ENCODE data around the gene NDUFV3. TPM values are rescaled to one million over a fixed set of nuclear protein-coding genes. Genes with fewer than 3 reads are reported as not detected.
"Not testable (repeated sequence)": the region's sequence is repeated elsewhere in the genome, so short reads cannot be mapped to it uniquely, and the experiment has no call there.

Gene NDUFV3
- total and polyA plus RNA-seq, 2 experiments from 2014 or later: 51.5 to 71.2 TPM

- TF ChIP-seq POLR2AphosphoS5 (IDR thresholded peaks at IDR 0.05; ENCODE audit: low read depth): no peak
- no peak for TF ChIP-seq ETS1 (IDR thresholded peaks at IDR 0.05)
- no peak for TF ChIP-seq STAT1 (IDR thresholded peaks at IDR 0.05; ENCODE audit: unreplicated experiment)
Observed at GRCh38 chr21:42931560-42932235, 38.6 kb downstream of the NDUFV3 start (continued).

GRCh38 chr21:42932378-42933136, 39.4 kb downstream of the NDUFV3 start:
- not testable (repeated sequence) for H3K4me3 Mint-ChIP-seq; H3K4me3 ChIP-seq; DNase-seq (ENCODE audit: low spot score); H3K9me3 Mint-ChIP-seq; H2AFZ ChIP-seq; H3K27me3 Mint-ChIP-seq (ENCODE audit: insufficient read depth, low read depth, poor library complexity); H3K27me3 ChIP-seq (ENCODE audit: insufficient read depth); H3K9me2 ChIP-seq (ENCODE audit: insufficient read depth); H3K79me2 ChIP-seq (replicated peaks; ENCODE audit: insufficient read depth); ATAC-seq; H4K20me1 ChIP-seq (replicated peaks; ENCODE audit: insufficient read depth); H3K36me3 Mint-ChIP-seq (ENCODE audit: low read depth); H3K4me2 ChIP-seq; H3K36me3 ChIP-seq (ENCODE audit: insufficient read depth)
- H3F3A ChIP-seq (replicated peaks; ENCODE audit: low read depth): peaks cover 13% of the 10 kb centered on the region; the same call in 1 of the 2 replicates
- peak overlapping the region; percentile 68; the same call in 1 of the 2 replicates for H3K27ac ChIP-seq (ENCODE audit: low read depth)
- peaks cover 18% of the 10 kb centered on the region for H3K4me1 ChIP-seq (ENCODE audit: insufficient read depth)
- peak overlapping the region; percentile 84 for H3K27ac Mint-ChIP-seq
- peaks cover 49% of the 10 kb centered on the region for H3K4me1 Mint-ChIP-seq

- H3K36me3 Mint-ChIP-seq (ENCODE audit: low read depth); H3K27me3 Mint-ChIP-seq (ENCODE audit: insufficient read depth, low read depth, poor library complexity); H3K4me3 Mint-ChIP-seq; H3K9me2 ChIP-seq (ENCODE audit: insufficient read depth); H3K9me3 Mint-ChIP-seq; H4K20me1 ChIP-seq (replicated peaks; ENCODE audit: insufficient read depth); H3K27me3 ChIP-seq (ENCODE audit: insufficient read depth); H2AFZ ChIP-seq; H3K36me3 ChIP-seq (ENCODE audit: insufficient read depth); H3K4me2 ChIP-seq; ATAC-seq; H3K4me3 ChIP-seq; DNase-seq (ENCODE audit: low spot score); H3K79me2 ChIP-seq (replicated peaks; ENCODE audit: insufficient read depth): not testable (repeated sequence)
- H3F3A ChIP-seq (replicated peaks; ENCODE audit: low read depth): peaks cover 17% of the 10 kb centered on the region; the same call in 1 of the 2 replicates
- peak overlapping the region; percentile 84 for H3K27ac Mint-ChIP-seq
- peaks cover 22% of the 10 kb centered on the region for H3K4me1 ChIP-seq (ENCODE audit: insufficient read depth)
- peak overlapping the region; percentile 68; the same call in 1 of the 2 replicates for H3K27ac ChIP-seq (ENCODE audit: low read depth)
- H3K4me1 Mint-ChIP-seq: peaks cover 52% of the 10 kb centered on the region
Observed at GRCh38 chr21:42933137-42933970, 40.2 kb downstream of the NDUFV3 start.

DNA sequence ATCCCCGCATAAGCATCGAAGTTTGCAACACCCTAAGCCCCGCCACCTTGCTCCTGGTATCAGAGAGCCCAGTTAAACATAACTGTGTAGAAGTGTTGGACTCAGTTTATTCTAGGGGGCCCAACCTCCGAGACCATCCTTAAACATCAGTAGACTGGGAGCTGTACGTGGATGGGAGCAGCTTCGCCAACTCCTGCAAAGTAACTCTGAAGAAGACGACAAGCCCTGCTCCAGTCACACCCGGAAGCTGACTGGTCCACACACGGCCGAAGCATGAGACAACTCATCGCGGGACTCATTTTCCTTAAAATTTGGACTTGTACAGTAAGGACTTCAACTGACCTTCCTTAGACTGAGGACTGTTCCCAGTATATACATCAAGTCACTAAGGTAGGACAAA, 40.9 kb downstream of the NDUFV3 start:
- H3K79me2 ChIP-seq (replicated peaks; ENCODE audit: insufficient read depth); H2AFZ ChIP-seq; ATAC-seq; H3K27ac Mint-ChIP-seq; DNase-seq (ENCODE audit: low spot score); H3K9me3 Mint-ChIP-seq; H3K36me3 Mint-ChIP-seq (ENCODE audit: low read depth); H3K4me3 ChIP-seq; H3K4me2 ChIP-seq; H3K4me3 Mint-ChIP-seq; H3K9me2 ChIP-seq (ENCODE audit: insufficient read depth); H3K36me3 ChIP-seq (ENCODE audit: insufficient read depth); H4K20me1 ChIP-seq (replicated peaks; ENCODE audit: insufficient read depth); H3K27me3 ChIP-seq (ENCODE audit: insufficient read depth): not testable (repeated sequence)
- peaks cover 11% of the 10 kb centered on the region for H3K27me3 Mint-ChIP-seq (ENCODE audit: insufficient read depth, low read depth, poor library complexity)
- Histone ChIP-seq H3K4me1 (ENCODE audit: insufficient read depth) (peaks cover 22% of the 10 kb centered on the region), H3F3A (replicated peaks; ENCODE audit: low read depth) (peaks cover 20% of the 10 kb centered on the region; the same call in 1 of the 2 replicates), H3K27ac (ENCODE audit: low read depth) (0 out of 2 replicates have a peak overlapping the region, but pooled peaks have one; percentile 9)
- peaks cover 58% of the 10 kb centered on the region for H3K4me1 Mint-ChIP-seq

GRCh38 chr21:42936360-42936759, 43.3 kb downstream of the NDUFV3 start:
- Mint-ChIP-seq H3K27ac (peak overlapping the region; percentile 96), H3K27me3 (ENCODE audit: insufficient read depth, low read depth, poor library complexity) (peaks cover 14% of the 10 kb centered on the region), H3K4me1 (peaks cover 57% of the 10 kb centered on the region)
- not testable (repeated sequence) for DNase-seq (ENCODE audit: low spot score); H2AFZ ChIP-seq; H4K20me1 ChIP-seq (replicated peaks; ENCODE audit: insufficient read depth); H3K4me3 Mint-ChIP-seq; H3K36me3 Mint-ChIP-seq (ENCODE audit: low read depth); H3K79me2 ChIP-seq (replicated peaks; ENCODE audit: insufficient read depth); H3K36me3 ChIP-seq (ENCODE audit: insufficient read depth); ATAC-seq; H3K27me3 ChIP-seq (ENCODE audit: insufficient read depth); H3K4me3 ChIP-seq; H3K9me3 Mint-ChIP-seq; H3K4me2 ChIP-seq; H3K9me2 ChIP-seq (ENCODE audit: insufficient read depth)
- peaks cover 27% of the 10 kb centered on the region for H3K4me1 ChIP-seq (ENCODE audit: insufficient read depth)
- peak overlapping the region; percentile 99 for H3K27ac ChIP-seq (ENCODE audit: low read depth)
- peaks cover 15% of the 10 kb centered on the region; the same call in 1 of the 2 replicates for H3F3A ChIP-seq (replicated peaks; ENCODE audit: low read depth)

Measured in GM23338 (cell line).